ENCODE measurements around the gene ADAMTS13. TPM values are rescaled to one million over a fixed set of nuclear protein-coding genes. Genes with fewer than 3 reads are reported as not detected.

The ADAMTS13 gene
- total RNA-seq, 1 donor from 2014 or later = 3.1 TPM

- no peak for DNase-seq
- TF ChIP-seq, protein P1, sequence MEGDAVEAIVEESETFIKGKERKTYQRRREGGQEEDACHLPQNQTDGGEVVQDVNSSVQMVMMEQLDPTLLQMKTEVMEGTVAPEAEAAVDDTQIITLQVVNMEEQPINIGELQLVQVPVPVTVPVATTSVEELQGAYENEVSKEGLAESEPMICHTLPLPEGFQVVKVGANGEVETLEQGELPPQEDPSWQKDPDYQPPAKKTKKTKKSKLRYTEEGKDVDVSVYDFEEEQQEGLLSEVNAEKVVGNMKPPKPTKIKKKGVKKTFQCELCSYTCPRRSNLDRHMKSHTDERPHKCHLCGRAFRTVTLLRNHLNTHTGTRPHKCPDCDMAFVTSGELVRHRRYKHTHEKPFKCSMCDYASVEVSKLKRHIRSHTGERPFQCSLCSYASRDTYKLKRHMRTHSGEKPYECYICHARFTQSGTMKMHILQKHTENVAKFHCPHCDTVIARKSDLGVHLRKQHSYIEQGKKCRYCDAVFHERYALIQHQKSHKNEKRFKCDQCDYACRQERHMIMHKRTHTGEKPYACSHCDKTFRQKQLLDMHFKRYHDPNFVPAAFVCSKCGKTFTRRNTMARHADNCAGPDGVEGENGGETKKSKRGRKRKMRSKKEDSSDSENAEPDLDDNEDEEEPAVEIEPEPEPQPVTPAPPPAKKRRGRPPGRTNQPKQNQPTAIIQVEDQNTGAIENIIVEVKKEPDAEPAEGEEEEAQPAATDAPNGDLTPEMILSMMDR (IDR thresholded peaks at IDR 0.05; ENCODE audit: borderline replicate concordance) = no peak
- Histone ChIP-seq H3K36me3 (peaks cover 7% of the 10 kb centered on the region), H3K9me3 (replicated peaks) (no peaks in the 10 kb centered on the region), H3K27ac (replicated peaks) (no peak overlapping the region), H3K4me1 (peaks cover 18% of the 10 kb centered on the region), H3K4me3 (no peak overlapping the region), H3K27me3 (ENCODE audit: low read depth) (no peaks in the 10 kb centered on the region)
- intact Hi-C loops (cut with micrococcal nuclease) = no loop called here
Measured at GRCh38 chr9:133463864-133464615, 41.9 kb downstream of the ADAMTS13 start.

DNA sequence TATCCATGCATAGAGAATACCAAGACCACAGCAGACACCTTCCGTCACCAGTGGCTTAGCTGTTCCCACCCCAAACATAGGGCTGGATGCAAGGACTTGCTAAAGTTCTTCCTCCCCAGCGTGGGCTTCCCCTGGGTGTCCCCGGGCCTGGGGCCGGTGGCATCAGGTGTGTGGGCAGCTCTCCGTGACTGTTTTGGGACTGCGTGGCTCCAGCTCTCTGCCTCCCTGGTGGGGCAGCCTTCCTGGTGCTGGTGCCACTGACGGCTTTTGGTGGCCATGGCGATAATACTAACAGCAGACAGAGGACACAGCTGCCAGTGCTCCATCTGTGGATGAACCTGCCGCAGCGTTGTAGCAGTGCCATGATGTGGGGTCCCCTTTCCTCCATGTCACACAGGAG lies 42.5 kb downstream of the ADAMTS13 start:
- intact Hi-C loops (cut with micrococcal nuclease) = no loop called here
- DNase-seq = no peak
- TF ChIP-seq, protein P1 (IDR thresholded peaks at IDR 0.05; ENCODE audit: borderline replicate concordance) = no peak
- Histone ChIP-seq H3K27ac (replicated peaks) (no peak overlapping the region), H3K4me1 (peaks cover 14% of the 10 kb centered on the region), H3K4me3 (no peak overlapping the region), H3K36me3 (peaks cover 7% of the 10 kb centered on the region), H3K9me3 (replicated peaks) (no peaks in the 10 kb centered on the region), H3K27me3 (ENCODE audit: low read depth) (no peaks in the 10 kb centered on the region)

GRCh38 chr9:133465984-133466383 lies 43.8 kb downstream of the ADAMTS13 start:
- no peaks in the 10 kb centered on the region for H3K9me3 ChIP-seq (replicated peaks)
- no peaks in the 10 kb centered on the region for H3K27me3 ChIP-seq (ENCODE audit: low read depth)
- no peak for DNase-seq
- H3K27ac ChIP-seq (replicated peaks) = no peak overlapping the region
- H3K36me3 ChIP-seq = peaks cover 7% of the 10 kb centered on the region
- intact Hi-C loops (cut with micrococcal nuclease) = no loop called here
- no peak overlapping the region for H3K4me3 ChIP-seq
- H3K4me1 ChIP-seq = peaks cover 2% of the 10 kb centered on the region
- TF ChIP-seq, protein P1 (IDR thresholded peaks at IDR 0.05; ENCODE audit: borderline replicate concordance) = no peak

- Histone ChIP-seq H3K4me1 (no peaks in the 10 kb centered on the region), H3K9me3 (replicated peaks) (no peaks in the 10 kb centered on the region), H3K4me3 (no peak overlapping the region), H3K27me3 (ENCODE audit: low read depth) (no peaks in the 10 kb centered on the region), H3K36me3 (peaks cover 7% of the 10 kb centered on the region), H3K27ac (replicated peaks) (no peak overlapping the region)
- no peak for DNase-seq
- TF ChIP-seq, protein P1 (IDR thresholded peaks at IDR 0.05; ENCODE audit: borderline replicate concordance) = no peak
- intact Hi-C loops (cut with micrococcal nuclease) = no loop called here
Measured at GRCh38 chr9:133467101-133467500, 44.9 kb downstream of the ADAMTS13 start.

- no peak overlapping the region for H3K27ac ChIP-seq (replicated peaks)
- no peaks in the 10 kb centered on the region for H3K4me1 ChIP-seq
- H3K36me3 ChIP-seq = peaks cover 7% of the 10 kb centered on the region
- no peak overlapping the region for H3K4me3 ChIP-seq
- H3K9me3 ChIP-seq (replicated peaks) = no peaks in the 10 kb centered on the region
- no peaks in the 10 kb centered on the region for H3K27me3 ChIP-seq (ENCODE audit: low read depth)
- intact Hi-C loops (cut with micrococcal nuclease) = no loop called here
- TF ChIP-seq, protein P1 (IDR thresholded peaks at IDR 0.05; ENCODE audit: borderline replicate concordance) = no peak
- DNase-seq = no peak
Measured at GRCh38 chr9:133468374-133468773, 46.2 kb downstream of the ADAMTS13 start.

Measured in left ventricle myocardium inferior (tissue), 1 donor.